T-helper 2 cell treated with Interferon-gamma antibody and Interleukin-4, amounts not matched to agents 100 ng/mL and 5 ng/mL, for 36 hours (primary cell): ENCODE measurements around the gene C17orf100. TPM values are rescaled to one million over a fixed set of nuclear protein-coding genes. Genes with fewer than 3 reads are reported as not detected.

Source experiments
- intact Hi-C: fragments of 100-400 bp; cut with micrococcal nuclease; formaldehyde crosslinking; loops from one replicate; pipeline ENCODE4 v1.15.1; 2023
- total RNA-seq: library from RNA; stranded (reverse); gene quantifications from 2 replicates; pipeline ENCODE4 v1.2.3, GENCODE V29; 2022

The C17orf100 gene
- total RNA-seq: 1.6 and 1.7 TPM in 2 replicates

DNA sequence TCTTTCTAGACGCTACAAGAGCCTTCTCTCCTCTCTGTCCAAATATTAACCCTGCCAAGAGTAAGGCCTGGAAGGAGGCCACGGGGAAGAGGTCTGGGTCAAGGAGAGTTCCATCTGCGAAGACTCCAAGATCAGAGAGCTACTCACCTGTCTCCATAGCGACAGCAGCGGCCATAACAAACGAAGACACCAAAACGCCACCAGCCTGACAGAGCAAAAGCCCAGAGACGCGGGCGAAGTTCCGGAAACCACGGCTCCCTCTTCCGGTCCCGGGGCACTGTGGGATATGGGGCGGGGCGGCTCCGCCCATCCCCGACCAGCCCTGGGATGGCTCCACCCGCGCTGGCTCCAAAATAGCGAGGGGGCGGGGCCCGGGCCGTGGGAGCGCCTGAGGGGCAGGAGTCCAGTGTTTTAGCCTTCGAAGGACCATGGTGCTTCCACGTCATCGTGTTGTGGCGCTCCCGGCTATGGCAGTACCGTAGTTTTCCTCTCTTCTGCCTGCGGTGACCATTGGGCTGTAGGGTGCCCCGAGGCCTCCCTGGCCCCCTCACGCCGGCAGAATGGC is at the start of gene C17orf100, which contains the start of gene MED31:
C17orf100 (plus strand) TSS at position 409 of the 565 bp plus-strand sequence; CDS start at position 561, 152 bp downstream.
MED31 (minus strand) TSS at position 252 of the 565 bp plus-strand sequence; CDS start at position 175, 77 bp downstream.
- intact Hi-C loops: loop anchor here (1.0 to 10.0 kb wide), 4 partner anchors 11 to 1707 kb away; partner anchors contain the start of genes DERL2, KIAA0753, MIS12 and NLRP1

- intact Hi-C loops: no loop called here
Observed at GRCh38 chr17:6602141-6602540, 49.4 kb upstream of the C17orf100 start.

- intact Hi-C loops: no loop called here
Observed at GRCh38 chr17:6603744-6604325, 47.7 kb upstream of the C17orf100 start.

GRCh38 chr17:6605142-6605541 is 46.4 kb upstream of the C17orf100 start:
- intact Hi-C loops: no loop called here

- intact Hi-C loops: no loop called here
Observed at GRCh38 chr17:6608321-6608720, 43.2 kb upstream of the C17orf100 start.

- intact Hi-C loops: no loop called here
Observed at GRCh38 chr17:6610011-6610410, 41.6 kb upstream of the C17orf100 start.

DNA sequence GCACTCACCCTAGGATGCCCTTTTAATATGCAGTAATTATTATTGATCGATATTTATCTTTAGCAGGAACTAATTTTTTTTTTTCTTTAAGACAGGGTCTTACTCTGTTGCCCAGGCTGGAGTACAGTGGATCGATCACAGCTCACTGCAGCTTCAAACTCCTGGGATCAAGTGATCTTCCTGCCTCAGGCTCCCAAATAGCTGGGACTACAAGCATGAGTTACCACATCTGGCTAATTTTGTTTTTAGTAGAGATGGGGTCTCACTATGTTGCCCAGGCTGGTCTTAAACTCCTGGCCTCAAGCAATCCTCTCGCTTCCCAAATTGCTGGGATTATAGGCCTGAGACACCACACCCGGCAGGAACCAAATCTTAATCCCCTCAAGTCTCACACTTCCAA is 40.3 kb upstream of the C17orf100 start:
- intact Hi-C loops: no loop called here

- intact Hi-C loops: no loop called here
Observed at GRCh38 chr17:6623941-6624340, 27.6 kb upstream of the C17orf100 start.

- intact Hi-C loops: no loop called here
Observed at GRCh38 chr17:6626616-6627015, 24.9 kb upstream of the C17orf100 start.

DNA sequence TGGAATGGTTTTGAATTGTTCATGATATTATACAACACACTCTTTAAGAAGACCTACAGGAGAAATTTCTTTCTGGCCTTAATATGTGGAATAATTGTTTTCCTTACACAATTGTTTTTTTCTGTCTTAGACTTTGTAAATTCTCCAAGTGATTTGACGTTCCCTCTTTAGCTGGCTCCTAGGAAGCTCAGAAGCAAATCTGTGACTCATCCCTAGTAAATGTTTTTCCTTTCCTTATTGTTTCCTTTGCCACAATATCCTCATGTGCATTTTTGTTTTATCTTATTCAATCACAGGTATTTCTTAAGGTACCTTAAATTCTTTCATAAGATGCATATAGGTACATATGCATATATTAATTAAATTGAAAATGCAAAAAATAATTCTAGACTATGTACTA is 24.5 kb upstream of the C17orf100 start:
- intact Hi-C loops: no loop called here

DNA sequence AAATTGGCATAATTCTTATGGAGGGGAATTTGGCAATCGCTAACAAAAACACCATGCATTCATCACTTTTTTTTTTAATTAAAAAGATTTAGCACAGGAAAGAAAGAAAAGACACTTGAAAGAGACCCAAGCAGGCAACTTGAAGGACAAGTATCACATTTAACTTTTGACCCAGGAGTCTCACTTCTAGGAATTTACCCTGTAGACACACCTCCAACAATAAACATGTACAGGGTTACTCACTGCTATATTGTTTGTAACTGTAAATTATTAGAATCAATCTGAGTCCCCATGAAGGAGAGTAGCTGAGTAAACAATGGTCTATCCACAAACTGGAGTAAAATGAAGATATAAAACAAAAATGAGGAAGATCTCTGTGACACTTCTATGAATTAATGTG is 21.2 kb upstream of the C17orf100 start:
- intact Hi-C loops: no loop called here

- intact Hi-C loops: no loop called here
Observed at GRCh38 chr17:6632530-6632929, 19.0 kb upstream of the C17orf100 start.

GRCh38 chr17:6633263-6633662 is 18.3 kb upstream of the C17orf100 start:
- intact Hi-C loops: no loop called here

DNA sequence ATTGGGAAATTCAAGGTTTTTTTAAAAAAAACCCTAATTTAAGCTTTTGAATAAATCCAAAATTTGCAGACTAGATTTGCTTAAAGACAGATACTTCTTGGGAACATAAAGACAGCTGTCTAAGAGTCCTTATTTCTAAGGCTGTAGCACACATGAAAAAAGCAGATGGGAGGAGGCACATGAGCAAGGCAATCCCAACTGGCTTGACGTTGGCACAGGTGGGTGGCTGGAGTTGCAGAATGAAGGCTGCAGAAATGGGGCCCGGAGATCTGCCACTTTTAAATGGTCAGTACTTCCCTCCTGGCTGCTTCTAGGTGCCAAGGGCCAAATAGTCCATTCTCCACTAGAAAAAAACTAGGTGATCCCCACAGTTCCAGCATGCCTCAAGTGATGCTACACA is 15.5 kb upstream of the C17orf100 start:
- intact Hi-C loops: no loop called here

GRCh38 chr17:6636616-6637457 is 14.7 kb upstream of the C17orf100 start:
- intact Hi-C loops: no loop called here

DNA sequence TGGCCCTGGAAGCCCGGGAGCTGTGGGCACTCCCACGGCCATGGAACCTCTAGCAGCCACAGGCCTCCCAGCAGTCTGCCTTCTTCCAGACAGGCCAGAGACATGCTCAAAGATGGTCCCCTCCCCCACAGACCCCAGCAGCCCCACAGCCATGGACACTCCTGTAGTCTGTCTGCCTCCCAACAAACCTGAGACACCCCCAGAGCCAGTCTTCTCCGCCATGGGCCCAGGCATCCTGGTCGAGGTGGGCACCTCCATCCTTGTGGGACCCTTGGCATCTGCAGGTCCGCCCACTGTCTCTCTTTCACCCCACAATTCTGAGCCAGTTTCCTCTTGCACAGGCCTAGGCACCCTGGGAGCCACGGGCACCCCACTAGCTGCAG is 14.1 kb upstream of the C17orf100 start:
- intact Hi-C loops: no loop called here

GRCh38 chr17:6638046-6638908 is 13.3 kb upstream of the C17orf100 start:
- intact Hi-C loops: no loop called here

DNA sequence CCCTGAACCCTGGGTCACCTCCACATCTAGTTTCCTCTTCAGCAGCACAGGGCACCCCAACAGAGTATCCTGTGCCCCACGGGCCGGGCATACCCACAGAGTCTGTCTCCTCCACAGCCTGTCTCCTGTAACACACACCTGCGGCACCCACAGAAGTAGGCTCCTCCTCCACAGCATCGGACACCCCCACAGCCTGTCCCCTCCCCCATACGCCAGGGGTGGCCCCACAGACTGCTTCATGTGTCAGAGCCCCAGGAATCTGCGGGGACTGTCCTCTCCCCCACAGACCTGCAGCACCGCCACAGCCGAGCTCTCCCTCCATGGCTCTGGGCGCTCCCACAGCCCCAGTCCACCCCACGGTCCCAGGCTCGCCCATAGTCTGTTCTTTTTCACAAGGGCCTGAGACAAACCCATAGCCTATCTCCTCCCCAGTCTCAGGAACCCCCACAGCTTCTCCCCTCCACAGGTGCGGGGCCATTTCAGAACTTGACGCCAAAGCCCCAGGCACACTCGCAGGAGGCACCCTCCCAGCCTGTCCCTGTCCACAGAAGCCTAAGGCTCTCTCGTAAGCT is 12.5 kb upstream of the C17orf100 start:
- intact Hi-C loops: no loop called here

DNA sequence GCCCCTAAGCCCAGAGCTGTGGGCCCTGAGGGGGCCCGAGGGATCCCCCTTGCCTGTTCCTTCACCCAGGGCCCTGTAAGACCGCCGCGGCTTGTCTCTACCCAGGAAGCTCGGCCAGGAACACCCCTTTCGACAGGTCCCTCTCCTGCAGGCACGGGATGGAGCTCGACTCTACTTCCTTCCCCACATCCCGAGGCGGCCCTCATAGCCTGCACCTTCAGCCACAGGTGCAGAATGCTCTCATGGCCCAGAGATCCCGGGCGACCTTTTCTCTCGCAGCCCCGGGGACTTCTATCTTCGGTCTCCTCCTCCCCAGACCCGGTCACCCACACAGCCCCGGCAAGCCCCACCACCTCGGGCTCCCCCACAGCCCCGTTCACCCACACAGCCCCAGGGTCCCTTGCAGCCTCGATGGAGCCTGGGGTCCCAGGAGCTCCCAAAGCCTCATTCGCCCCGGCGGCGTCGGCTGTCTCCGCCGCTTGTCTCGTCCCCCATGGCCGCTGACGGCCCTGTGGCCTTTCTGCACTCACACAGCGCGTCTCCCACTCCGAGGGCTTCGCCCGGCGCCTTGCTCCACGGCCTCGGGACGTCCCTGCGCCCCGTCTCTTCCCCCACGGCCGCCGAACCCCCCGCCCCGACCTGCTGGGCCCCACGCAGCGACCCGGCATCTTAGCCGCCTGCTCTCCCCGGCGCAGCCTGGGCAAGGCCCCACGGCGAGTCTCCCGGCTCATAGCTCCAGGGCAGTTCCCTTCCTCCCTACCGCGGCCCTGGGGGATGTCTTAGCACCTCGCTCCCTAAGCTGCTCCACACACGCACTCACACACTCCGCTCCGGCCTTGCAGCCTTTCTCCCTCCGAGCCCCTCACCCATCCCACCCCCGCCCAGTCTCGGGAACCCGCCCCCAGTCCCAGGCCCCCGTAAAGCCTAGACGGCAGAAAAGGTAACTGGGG is 11.7 kb upstream of the C17orf100 start:
- intact Hi-C loops: loop anchor here (1.0 to 10.0 kb wide), 3 partner anchors 11 to 375 kb away; partner anchors contain the start of genes C17orf100, MED31 and PIMREG
